ENCODE results near the gene METTL26. TPM values are rescaled to one million over a fixed set of nuclear protein-coding genes. Genes with fewer than 3 reads are reported as not detected.

METTL26 gene
- total RNA-seq, 1 donor from 2014 or later: 48.7 TPM

DNA sequence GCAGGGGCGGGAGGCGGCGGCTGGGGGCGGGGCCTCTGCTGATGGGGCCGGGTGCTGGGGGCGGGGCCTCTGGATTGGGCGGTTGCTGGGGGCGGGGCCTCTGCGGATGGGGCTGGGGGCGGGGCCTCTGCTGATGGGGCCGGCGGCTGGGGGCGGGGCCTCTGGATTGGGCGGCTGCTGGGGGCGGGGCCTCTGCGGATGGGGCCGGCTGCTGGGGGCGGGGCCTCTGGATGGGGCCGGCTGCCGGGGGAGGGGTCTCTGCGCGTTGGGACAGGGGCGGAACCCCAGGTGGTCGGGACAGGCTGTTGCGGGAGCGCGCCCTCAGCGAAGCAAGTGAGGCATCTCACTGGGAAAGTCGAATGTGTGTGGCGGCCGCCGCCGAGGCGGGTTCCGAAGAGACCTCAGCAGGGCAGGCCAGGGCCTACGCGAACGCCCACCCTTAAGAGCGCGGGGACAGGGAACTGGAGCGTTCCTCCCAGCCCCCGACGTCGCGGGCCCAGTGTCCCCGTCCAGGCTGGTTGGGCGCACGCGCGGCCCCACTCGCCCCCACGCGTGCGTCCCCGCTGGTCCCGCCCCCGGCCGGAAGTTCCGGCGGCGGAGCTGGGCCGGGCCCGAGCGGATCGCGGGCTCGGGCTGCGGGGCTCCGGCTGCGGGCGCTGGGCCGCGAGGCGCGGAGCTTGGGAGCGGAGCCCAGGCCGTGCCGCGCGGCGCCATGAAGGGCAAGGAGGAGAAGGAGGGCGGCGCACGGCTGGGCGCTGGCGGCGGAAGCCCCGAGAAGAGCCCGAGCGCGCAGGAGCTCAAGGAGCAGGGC lies 43.9 kb upstream of the METTL26 start, which contains the start of gene STUB1:
Gene STUB1, plus strand, starts transcription at position 597 of the 811 bp plus-strand sequence. Its CDS starts 116 bp downstream, at position 713.
- Mint-ChIP-seq H3K9me3 (no peaks in the 10 kb centered on the region), H3K4me1 (peaks cover 42% of the 10 kb centered on the region), H3K27ac (peak within 1 kb of the TSS; percentile 86), H3K4me3 (peak within 1 kb of the TSS; percentile 87), H3K27me3 (peaks cover 6% of the 10 kb centered on the region), H3K36me3 (ENCODE audit: low read depth) (peaks cover 25% of the 10 kb centered on the region)
- TF ChIP-seq, protein P1, sequence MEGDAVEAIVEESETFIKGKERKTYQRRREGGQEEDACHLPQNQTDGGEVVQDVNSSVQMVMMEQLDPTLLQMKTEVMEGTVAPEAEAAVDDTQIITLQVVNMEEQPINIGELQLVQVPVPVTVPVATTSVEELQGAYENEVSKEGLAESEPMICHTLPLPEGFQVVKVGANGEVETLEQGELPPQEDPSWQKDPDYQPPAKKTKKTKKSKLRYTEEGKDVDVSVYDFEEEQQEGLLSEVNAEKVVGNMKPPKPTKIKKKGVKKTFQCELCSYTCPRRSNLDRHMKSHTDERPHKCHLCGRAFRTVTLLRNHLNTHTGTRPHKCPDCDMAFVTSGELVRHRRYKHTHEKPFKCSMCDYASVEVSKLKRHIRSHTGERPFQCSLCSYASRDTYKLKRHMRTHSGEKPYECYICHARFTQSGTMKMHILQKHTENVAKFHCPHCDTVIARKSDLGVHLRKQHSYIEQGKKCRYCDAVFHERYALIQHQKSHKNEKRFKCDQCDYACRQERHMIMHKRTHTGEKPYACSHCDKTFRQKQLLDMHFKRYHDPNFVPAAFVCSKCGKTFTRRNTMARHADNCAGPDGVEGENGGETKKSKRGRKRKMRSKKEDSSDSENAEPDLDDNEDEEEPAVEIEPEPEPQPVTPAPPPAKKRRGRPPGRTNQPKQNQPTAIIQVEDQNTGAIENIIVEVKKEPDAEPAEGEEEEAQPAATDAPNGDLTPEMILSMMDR (IDR thresholded peaks at IDR 0.05): no peak
- intact Hi-C loops (cut with micrococcal nuclease): loop anchor here (1.0 to 2.0 kb wide), 2 partner anchors 12 to 19 kb away; partner anchors contain the start of gene RHOT2
- DNase-seq (peak; percentile 88), ATAC-seq (ENCODE audit: low read depth) (peak; percentile 72)
- ChIA-PET CTCF (no interaction called here), POLR2A (interaction anchor here (0.8 to 4.5 kb wide), 8 partner anchors 10 to 741 kb away, joined by 3 to 41 read pairs (median 8); partner anchors contain the start of genes CHTF18, DECR2, METTL26 and RHOT2)

DNA sequence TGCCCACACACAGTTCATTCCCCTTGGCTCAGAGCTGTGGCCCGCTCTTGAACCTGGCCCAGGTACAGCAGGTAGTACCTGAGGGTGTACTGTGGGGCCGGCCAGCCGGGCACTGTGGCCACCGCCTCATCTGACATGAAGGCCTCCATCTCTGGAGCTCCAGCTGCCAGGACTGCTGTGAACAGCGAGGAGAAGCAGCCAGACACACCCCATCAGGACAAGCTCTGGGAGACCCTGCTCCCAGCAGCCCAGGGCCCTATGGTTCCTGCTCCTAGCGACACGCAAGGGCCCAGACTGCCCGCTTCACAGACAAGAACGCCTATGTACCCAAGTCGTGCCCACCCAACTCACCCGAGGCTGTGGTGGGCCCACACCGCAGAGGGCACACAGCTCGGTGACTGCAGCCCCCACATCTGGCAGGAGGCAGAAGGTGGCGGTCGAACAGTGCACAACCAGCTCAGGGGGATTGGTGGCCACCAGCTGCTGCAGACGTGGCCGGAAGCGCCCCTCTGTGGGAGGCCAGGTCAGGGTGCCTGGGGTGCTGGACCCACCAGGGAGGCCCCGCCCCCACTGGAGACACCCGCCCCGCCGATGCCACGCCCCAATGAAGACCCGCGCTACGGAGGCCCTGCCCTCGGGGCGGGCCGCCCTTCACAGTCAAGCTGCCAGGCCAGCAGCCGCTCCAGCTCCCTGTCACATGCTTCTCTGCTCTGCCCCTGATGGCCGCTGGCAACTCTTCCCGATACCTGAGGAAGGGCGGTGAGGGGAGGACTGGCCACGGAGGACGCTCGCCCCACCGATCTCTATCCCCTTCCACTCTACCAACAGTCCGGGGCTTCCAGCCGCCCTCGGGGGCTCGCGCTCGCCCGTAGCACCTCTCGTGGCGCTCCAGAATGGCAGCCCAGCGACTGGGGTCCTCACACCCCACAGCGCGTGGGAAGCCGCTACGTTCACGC lies 43.0 kb upstream of the METTL26 start:
- Mint-ChIP-seq H3K9me3 (no peaks in the 10 kb centered on the region), H3K4me1 (peaks cover 41% of the 10 kb centered on the region), H3K27me3 (peaks cover 9% of the 10 kb centered on the region), H3K4me3 (peak overlapping the region; percentile 84), H3K27ac (no peak overlapping the region), H3K36me3 (ENCODE audit: low read depth) (peaks cover 24% of the 10 kb centered on the region)
- peak; percentile 5 for ATAC-seq (ENCODE audit: low read depth)
- intact Hi-C loops (cut with micrococcal nuclease): loop anchor here (2.0 kb wide), 1 partner anchor 18 kb away; no protein-coding TSS in a partner anchor
- CTCF ChIA-PET: interaction anchor here (1.2 kb wide), 1 partner anchor 11 kb away, joined by 3 read pairs; the partner anchor contains the start of gene RHOT2
- TF ChIP-seq, protein P1 (IDR thresholded peaks at IDR 0.05): no peak
- DNase-seq: no peak
- POLR2A ChIA-PET: interaction anchor here (1.0 to 4.5 kb wide), 3 partner anchors 10 to 277 kb away, joined by 3 to 41 read pairs (median 31); partner anchors contain the start of genes DECR2, RHOT2 and WDR24

DNA sequence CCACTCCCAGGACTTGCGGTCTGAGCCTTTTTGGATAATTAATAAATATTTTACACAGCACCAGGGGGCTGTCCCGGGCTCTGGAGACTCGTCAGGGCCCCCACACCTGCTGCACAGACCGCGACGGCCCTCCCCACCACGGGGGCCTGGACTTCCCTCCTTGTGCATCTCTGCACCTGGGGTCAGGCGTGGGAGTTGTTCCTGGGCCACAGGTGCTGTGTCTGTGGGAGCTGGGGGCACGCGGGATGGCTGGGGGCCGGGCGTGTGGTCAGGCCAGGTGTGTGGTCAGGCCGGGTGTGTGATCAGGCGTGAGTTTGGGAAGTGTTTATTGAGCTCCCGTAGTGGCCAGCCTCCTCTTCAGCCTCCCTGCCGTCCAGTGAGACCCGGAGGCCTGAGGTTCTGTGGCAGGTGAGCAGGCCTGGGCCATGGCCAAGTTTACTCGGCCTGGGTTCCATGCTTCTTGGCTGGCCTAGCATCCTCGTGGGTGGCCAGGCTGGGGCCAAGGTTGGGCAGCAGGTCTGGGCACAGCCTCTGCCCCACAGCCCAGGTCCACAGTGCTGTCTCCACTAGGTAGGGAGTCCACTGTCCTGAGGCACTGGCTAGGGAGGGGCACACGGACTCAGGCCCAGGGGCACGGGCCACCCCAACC lies 42.2 kb upstream of the METTL26 start:
- no peak for ATAC-seq (ENCODE audit: low read depth)
- no peak overlapping the region for H3K27ac Mint-ChIP-seq
- no peak for DNase-seq
- no peaks in the 10 kb centered on the region for H3K9me3 Mint-ChIP-seq
- peaks cover 39% of the 10 kb centered on the region for H3K4me1 Mint-ChIP-seq
- TF ChIP-seq, protein P1 (IDR thresholded peaks at IDR 0.05): no peak
- POLR2A ChIA-PET: interaction anchor here (3.9 to 4.5 kb wide), 2 partner anchors 9 to 12 kb away, joined by 31 to 41 read pairs; partner anchors contain the start of genes RHOT2 and WDR24
- peaks cover 9% of the 10 kb centered on the region for H3K27me3 Mint-ChIP-seq
- CTCF ChIA-PET: interaction anchor here (1.2 kb wide), 1 partner anchor 11 kb away, joined by 3 read pairs; the partner anchor contains the start of gene RHOT2
- no peak overlapping the region for H3K4me3 Mint-ChIP-seq
- H3K36me3 Mint-ChIP-seq (ENCODE audit: low read depth): peaks cover 25% of the 10 kb centered on the region
- intact Hi-C loops (cut with micrococcal nuclease): loop anchor here (2.0 kb wide), 1 partner anchor 18 kb away; no protein-coding TSS in a partner anchor

GRCh38 chr16:677316-678190 lies 41.4 kb upstream of the METTL26 start:
- no peak for ATAC-seq (ENCODE audit: low read depth)
- H3K4me3 Mint-ChIP-seq: no peak overlapping the region
- CTCF ChIA-PET: interaction anchor here (1.2 kb wide), 1 partner anchor 10 kb away, joined by 3 read pairs; the partner anchor contains the start of gene RHOT2

More at GRCh38 chr16:677316-678190, 41.4 kb upstream of the METTL26 start:
- peaks cover 32% of the 10 kb centered on the region for H3K4me1 Mint-ChIP-seq
- intact Hi-C loops (cut with micrococcal nuclease): loop anchor here (2.0 kb wide), 1 partner anchor 17 kb away; no protein-coding TSS in a partner anchor
- H3K9me3 Mint-ChIP-seq: no peaks in the 10 kb centered on the region
- H3K36me3 Mint-ChIP-seq (ENCODE audit: low read depth): peaks cover 27% of the 10 kb centered on the region
- POLR2A ChIA-PET: no interaction called here
- no peak overlapping the region for H3K27ac Mint-ChIP-seq
- TF ChIP-seq, protein P1 (IDR thresholded peaks at IDR 0.05): no peak
- peaks cover 9% of the 10 kb centered on the region for H3K27me3 Mint-ChIP-seq
- DNase-seq: no peak
